Astrocyte (in vitro differentiated cells and primary cell): ENCODE results near the gene KRT78. TPM values are rescaled to one million over a fixed set of nuclear protein-coding genes. Genes with fewer than 3 reads are reported as not detected.

Experiments
- DNase-seq: peaks from one replicate; pipeline ENCODE4 v3.0.0-alpha.2; 2010; ENCODE audit warnings: low read depth
- FAIRE-seq: peaks from 2 replicates; lab custom pipeline; 2011; peaks lifted over from hg19 to GRCh38; lab: Jason Lieb, UNC
- H2AFZ ChIP-seq: 2 replicates; pipeline ENCODE4 v1.6.0; 2012; ENCODE audit warnings: low read depth, low read length, inconsistent platforms
- H3K27ac ChIP-seq: 2 replicates; pipeline ENCODE4 v1.5.1; 2011; ENCODE audit warnings: low read depth, low read length, inconsistent platforms
- H3K27me3 ChIP-seq: 2 replicates; pipeline ENCODE4 v1.6.0; 2011; ENCODE audit warnings: low read length, inconsistent platforms; ENCODE audit not compliant: insufficient read depth
- H3K36me3 ChIP-seq: 2 replicates; pipeline ENCODE4 v1.5.1; 2011; ENCODE audit warnings: low read length, inconsistent platforms; ENCODE audit not compliant: insufficient read depth
- H3K4me1 ChIP-seq: 2 replicates; pipeline ENCODE4 v1.5.1; 2011; ENCODE audit warnings: low read length, inconsistent platforms; ENCODE audit not compliant: insufficient read depth
- H3K4me2 ChIP-seq: 2 replicates; pipeline ENCODE4 v1.6.0; 2012; ENCODE audit warnings: low read length, inconsistent platforms
- H3K4me3 ChIP-seq: 2 replicates; pipeline ENCODE4 v1.5.1; 2011; ENCODE audit warnings: low read depth, mild to moderate bottlenecking, low read length, inconsistent platforms; ENCODE audit not compliant: insufficient read depth
- H3K79me2 ChIP-seq: 2 replicates; pipeline ENCODE4 v1.6.0; 2012; ENCODE audit warnings: mild to moderate bottlenecking, low read length, inconsistent platforms; ENCODE audit not compliant: insufficient read depth
- H3K9ac ChIP-seq: 2 replicates; pipeline ENCODE4 v1.6.0; 2012; ENCODE audit warnings: mild to moderate bottlenecking, low read length, inconsistent platforms
- H3K9me3 ChIP-seq: 2 replicates; pipeline ENCODE4 v1.5.1; 2012; ENCODE audit warnings: low read depth, mild to moderate bottlenecking, low read length, inconsistent platforms; ENCODE audit not compliant: insufficient read depth
- H4K20me1 ChIP-seq: 2 replicates; pipeline ENCODE4 v1.6.0; 2012; ENCODE audit warnings: low read length, inconsistent platforms; ENCODE audit not compliant: insufficient read depth
- H3K27ac Mint-ChIP-seq: one replicate; pipeline ENCODE4 v1.8.0; 2021; ENCODE audit warnings: mild to moderate bottlenecking, mixed read lengths; ENCODE audit not compliant: unreplicated experiment
- H3K27me3 Mint-ChIP-seq: one replicate; pipeline ENCODE4 v1.8.0; 2021; ENCODE audit warnings: low read depth, mixed read lengths; ENCODE audit not compliant: unreplicated experiment
- H3K36me3 Mint-ChIP-seq: one replicate; pipeline ENCODE4 v1.8.0; 2021; ENCODE audit warnings: low read depth, mixed read lengths; ENCODE audit not compliant: unreplicated experiment
- H3K4me1 Mint-ChIP-seq: one replicate; pipeline ENCODE4 v1.8.0; 2021; ENCODE audit warnings: low read depth, mixed read lengths; ENCODE audit not compliant: unreplicated experiment
- H3K4me3 Mint-ChIP-seq: one replicate; pipeline ENCODE4 v1.8.0; 2021; ENCODE audit warnings: mild to moderate bottlenecking, moderate library complexity, mixed read lengths; ENCODE audit not compliant: unreplicated experiment
- H3K9me3 Mint-ChIP-seq: one replicate; pipeline ENCODE4 v1.8.0; 2021; ENCODE audit warnings: mild to moderate bottlenecking, mixed read lengths; ENCODE audit not compliant: unreplicated experiment
- CTCF ChIP-seq: IDR thresholded peaks from 2 replicates; pipeline ENCODE4 v1.5.1; 2011; ENCODE audit warnings: low read depth, mild to moderate bottlenecking, inconsistent platforms, low read length, moderate library complexity; ENCODE audit not compliant: insufficient read depth
- EZH2 ChIP-seq: IDR thresholded peaks from 2 replicates; pipeline ENCODE4 v1.6.1; 2012; ENCODE audit warnings: mild to moderate bottlenecking, low read length, inconsistent platforms; ENCODE audit not compliant: insufficient read depth
- total RNA-seq: library from RNA; stranded (reverse); gene quantifications from 2 replicates; pipeline ENCODE4 v1.2.1, GENCODE V29; 2021

Gene KRT78
- total RNA-seq, 1 donor from 2014 or later = not detected

- H3K27me3 Mint-ChIP-seq = peaks cover 65% of the 10 kb centered on the region
- peaks cover 7% of the 10 kb centered on the region for H3K9me3 Mint-ChIP-seq
Measured at GRCh38 chr12:52791271-52792184, 57.3 kb downstream of the KRT78 start.

GRCh38 chr12:52790427-52791270 is 58.1 kb downstream of the KRT78 start:
- no peak for DNase-seq
- Mint-ChIP-seq H3K27ac (no peak overlapping the region), H3K36me3 (peaks cover 5% of the 10 kb centered on the region), H3K4me3 (no peak overlapping the region), H3K27me3 (peaks cover 65% of the 10 kb centered on the region), H3K9me3 (peaks cover 8% of the 10 kb centered on the region), H3K4me1 (peaks cover 12% of the 10 kb centered on the region)
- Histone ChIP-seq H3K4me1 (peaks cover 9% of the 10 kb centered on the region), H4K20me1 (no peaks in the 10 kb centered on the region), H3K4me2 (peak overlapping the region; percentile 71), H3K4me3 (no peak overlapping the region), H3K27ac (no peak overlapping the region), H3K79me2 (no peaks in the 10 kb centered on the region), H2AFZ (peak overlapping the region; percentile 73), H3K9me3 (no peaks in the 10 kb centered on the region), H3K36me3 (no peaks in the 10 kb centered on the region), H3K9ac (no peak overlapping the region), H3K27me3 (peaks cover 48% of the 10 kb centered on the region)
- TF ChIP-seq CTCF = no peak
- TF ChIP-seq EZH2 = peak; percentile 8
- FAIRE-seq = no peak

More at GRCh38 chr12:52791271-52792184, 57.3 kb downstream of the KRT78 start:
- Mint-ChIP-seq H3K27ac (no peak overlapping the region), H3K36me3 (peaks cover 5% of the 10 kb centered on the region), H3K4me1 (peaks cover 12% of the 10 kb centered on the region), H3K4me3 (no peak overlapping the region)
- no peaks in the 10 kb centered on the region for H3K36me3 ChIP-seq
- no peak for FAIRE-seq
- H3K27me3 ChIP-seq = peaks cover 45% of the 10 kb centered on the region
- H3K4me1 ChIP-seq = peaks cover 9% of the 10 kb centered on the region
- no peak overlapping the region for H3K27ac ChIP-seq
- H4K20me1 ChIP-seq = no peaks in the 10 kb centered on the region
- H3K9ac ChIP-seq = no peak overlapping the region
- TF ChIP-seq CTCF = no peak
- no peak for TF ChIP-seq EZH2
- DNase-seq = no peak
- H3K79me2 ChIP-seq = no peaks in the 10 kb centered on the region
- H3K4me3 ChIP-seq = no peak overlapping the region
- no peak overlapping the region for H2AFZ ChIP-seq
- no peaks in the 10 kb centered on the region for H3K9me3 ChIP-seq
- no peak overlapping the region for H3K4me2 ChIP-seq
